Neural cell (in vitro differentiated cells): ENCODE measurements around the gene ADARB1. TPM values are rescaled to one million over a fixed set of nuclear protein-coding genes. Genes with fewer than 3 reads are reported as not detected.

Experiments
- H2AFZ ChIP-seq: fragments of 200-600, 300-800 bp; sonication (generic), shearing (Covaris generic); 2 replicates; pipeline ENCODE4 v1.6.0; 2014; ENCODE audit warnings: low read depth, mild to moderate bottlenecking, antibody characterized with exemption, low read length, moderate library complexity
- H3F3A ChIP-seq: fragments of 200-600 bp; shearing (Covaris generic); 2 replicates; pipeline ENCODE4 v1.6.1; 2016; ENCODE audit warnings: mild to moderate bottlenecking, moderate library complexity, mixed read lengths, antibody characterized with exemption, low read length; ENCODE audit not compliant: insufficient read depth, poor library complexity, severe bottlenecking
- H3K27ac ChIP-seq: fragments of 200-600, 300-800 bp; sonication (generic), shearing (Covaris generic); 2 replicates; pipeline ENCODE4 v1.5.1; 2014; ENCODE audit warnings: mild to moderate bottlenecking, low read length, moderate library complexity
- H3K27me3 ChIP-seq: fragments of 300-800, 200-600 bp; sonication (generic), shearing (Covaris generic); 2 replicates; pipeline ENCODE4 v1.6.0; 2014; ENCODE audit warnings: mild to moderate bottlenecking, low read depth, low read length, moderate library complexity; ENCODE audit not compliant: insufficient read depth
- H3K36me3 ChIP-seq: fragments of 300-800, 200-600 bp; sonication (generic), shearing (Covaris generic); 2 replicates; pipeline ENCODE4 v1.5.1; 2014; ENCODE audit warnings: mild to moderate bottlenecking, antibody characterized with exemption, low read length, moderate library complexity; ENCODE audit not compliant: insufficient read depth
- H3K4me2 ChIP-seq: fragments of 300-800, 200-600 bp; sonication (generic), shearing (Covaris generic); 2 replicates; pipeline ENCODE4 v1.6.0; 2014; ENCODE audit warnings: mild to moderate bottlenecking, low read length
- H3K4me3 ChIP-seq: fragments of 300-800, 200-600 bp; sonication (generic), shearing (Covaris generic); 2 replicates; pipeline ENCODE4 v1.5.1; 2014; ENCODE audit warnings: mild to moderate bottlenecking, low read length, moderate library complexity
- H3K79me2 ChIP-seq: fragments of 200-600 bp; shearing (Covaris generic); replicated peaks from 2 replicates; pipeline ENCODE4 v1.6.0; 2014; ENCODE audit warnings: mild to moderate bottlenecking, low read length, moderate library complexity; ENCODE audit not compliant: insufficient read depth
- H3K9ac ChIP-seq: fragments of 300-800, 200-600 bp; sonication (generic), shearing (Covaris generic); 2 replicates; pipeline ENCODE4 v1.6.1; 2016; ENCODE audit warnings: mild to moderate bottlenecking, low read length, mixed read lengths
- H3K9me2 ChIP-seq: fragments of 200-600 bp; shearing (Covaris generic); 2 replicates; pipeline ENCODE4 v1.6.1; 2016; ENCODE audit warnings: mild to moderate bottlenecking, low read length, mixed read lengths; ENCODE audit not compliant: insufficient read depth
- H3K9me3 ChIP-seq: fragments of 200-600, 300-800 bp; sonication (generic), shearing (Covaris generic); 2 replicates; pipeline ENCODE4 v1.6.1; 2016; ENCODE audit warnings: mild to moderate bottlenecking, mixed run types, low read length, moderate library complexity, mixed read lengths
- H4K20me1 ChIP-seq: fragments of 200-600 bp; shearing (Covaris generic); 2 replicates; pipeline ENCODE4 v1.6.1; 2016; ENCODE audit warnings: mild to moderate bottlenecking, mixed run types; ENCODE audit not compliant: insufficient read depth
- CTCF ChIP-seq: fragments of 450-650 bp; IDR thresholded peaks from 2 replicates; pipeline ENCODE4 v1.5.1; 2014; ENCODE audit warnings: antibody characterized with exemption, mild to moderate bottlenecking, moderate library complexity; ENCODE audit not compliant: poor library complexity, severe bottlenecking
- EP300 ChIP-seq: fragments of 450-650 bp; conservative IDR thresholded peaks from 2 replicates; pipeline ENCODE4 v1.6.1; 2014; ENCODE audit warnings: antibody characterized with exemption, mild to moderate bottlenecking, moderate library complexity; ENCODE audit not compliant: poor library complexity, severe bottlenecking
- EZH2 ChIP-seq: fragments of 200-600, 300-800 bp; shearing (Covaris generic), sonication (generic); IDR thresholded peaks from 2 replicates; pipeline ENCODE4 v1.6.1; 2014; ENCODE audit warnings: antibody characterized with exemption, low read length, borderline replicate concordance, mild to moderate bottlenecking; ENCODE audit not compliant: insufficient read depth, poor library complexity, severe bottlenecking
- MXI1 ChIP-seq: fragments of 450-650 bp; conservative IDR thresholded peaks from 2 replicates; pipeline ENCODE4 v1.6.1; 2014; ENCODE audit warnings: antibody characterized with exemption, mild to moderate bottlenecking; ENCODE audit not compliant: poor library complexity, severe bottlenecking
- POLR2AphosphoS5 ChIP-seq: IDR thresholded peaks from 2 replicates; pipeline ENCODE4 v1.6.1; 2012
- RAD21 ChIP-seq: fragments of 450-650 bp; conservative IDR thresholded peaks from 2 replicates; pipeline ENCODE4 v1.6.1; 2014; ENCODE audit warnings: antibody characterized with exemption, mild to moderate bottlenecking, moderate library complexity
- REST ChIP-seq: IDR thresholded peaks from 2 replicates; pipeline ENCODE4 v1.6.1; 2012; ENCODE audit warnings: borderline replicate concordance
- SMC3 ChIP-seq: fragments of 450-650 bp; conservative IDR thresholded peaks from 2 replicates; pipeline ENCODE4 v1.6.1; 2014; ENCODE audit warnings: antibody characterized with exemption, mild to moderate bottlenecking, moderate library complexity; ENCODE audit not compliant: poor library complexity
- TAF1 ChIP-seq: IDR thresholded peaks from 2 replicates; pipeline ENCODE4 v1.6.1; 2012; ENCODE audit warnings: low read depth
- polyA plus RNA-seq: library from polyadenylated mRNA; depleted of rRNA; stranded (reverse); fragments of >200 nt; gene quantifications from 2 replicates; pipeline ENCODE4 v1.2.3, GENCODE V29; 2014

ADARB1 gene
- polyA plus RNA-seq, 1 donor from 2014 or later, result 8.9 TPM

GRCh38 chr21:45078877-45079281, 4.5 kb downstream of the ADARB1 start:
- Histone ChIP-seq H3F3A (no peaks in the 10 kb centered on the region), H3K4me3 (no peak overlapping the region), H3K27me3 (peaks cover 13% of the 10 kb centered on the region), H3K27ac (no peak overlapping the region), H3K9me3 (no peaks in the 10 kb centered on the region), H3K9ac (no peak overlapping the region), H3K9me2 (no peaks in the 10 kb centered on the region), H3K79me2 (no peaks in the 10 kb centered on the region), H3K4me2 (no peak overlapping the region), H2AFZ (no peak overlapping the region), H4K20me1 (no peaks in the 10 kb centered on the region), H3K36me3 (no peaks in the 10 kb centered on the region)
- TF ChIP-seq POLR2AphosphoS5, result no peak
- no peak for TF ChIP-seq SMC3
- TF ChIP-seq RAD21, result no peak
- TF ChIP-seq CTCF, result no peak
- no peak for TF ChIP-seq EP300
- no peak for TF ChIP-seq EZH2
- TF ChIP-seq TAF1, result no peak
- TF ChIP-seq REST, result no peak
- no peak for TF ChIP-seq MXI1

GRCh38 chr21:45079351-45079750, 5.0 kb downstream of the ADARB1 start:
- no peak overlapping the region for H2AFZ ChIP-seq
- H4K20me1 ChIP-seq, result no peaks in the 10 kb centered on the region
- no peak overlapping the region for H3K4me3 ChIP-seq
- no peaks in the 10 kb centered on the region for H3K9me3 ChIP-seq
- no peaks in the 10 kb centered on the region for H3K9me2 ChIP-seq
- no peaks in the 10 kb centered on the region for H3K79me2 ChIP-seq
- no peak overlapping the region for H3K27ac ChIP-seq
- H3K4me2 ChIP-seq, result no peak overlapping the region
- TF ChIP-seq MXI1, result no peak
- no peak for TF ChIP-seq EZH2
- TF ChIP-seq EP300, result no peak
- no peak for TF ChIP-seq CTCF
- no peak for TF ChIP-seq RAD21
- no peak for TF ChIP-seq POLR2AphosphoS5
- TF ChIP-seq TAF1, result no peak
- no peaks in the 10 kb centered on the region for H3F3A ChIP-seq
- H3K36me3 ChIP-seq, result no peaks in the 10 kb centered on the region
- no peak overlapping the region for H3K9ac ChIP-seq
- peaks cover 13% of the 10 kb centered on the region for H3K27me3 ChIP-seq
